ENCODE results near the gene RAD50. TPM values are rescaled to one million over a fixed set of nuclear protein-coding genes. Genes with fewer than 3 reads are reported as not detected.
A peak's percentile ranks its signal among the peaks of the same experiment; 100 is the strongest.

The RAD50 gene
- total RNA-seq, 2 donors from 2014 or later = 28.4 to 32.7 TPM

- no peak for TF ChIP-seq CTCF (IDR thresholded peaks at IDR 0.05)
- H3K27ac ChIP-seq = peak overlapping the region; percentile 66 to 88
- ATAC-seq (ENCODE audit: insufficient number of reproducible peaks, low FRiP score, low read depth) (no peak), DNase-seq (ENCODE audit: low spot score) (no peak)
- no peaks in the 10 kb centered on the region for H3K9me3 ChIP-seq
- no peak overlapping the region for H3K4me3 ChIP-seq
- H3K4me1 ChIP-seq (ENCODE audit: control insufficient read depth in 1 of 2, low read depth in 2 of 2) = peaks cover 6 to 40% of the 10 kb centered on the region in 2 donors
- H3K27me3 ChIP-seq (replicated peaks; ENCODE audit: insufficient read depth) = no peaks in the 10 kb centered on the region
- H3K36me3 ChIP-seq = no peaks in the 10 kb centered on the region
Measured at GRCh38 chr5:132677682-132678400, 121.1 kb downstream of the RAD50 start.

GRCh38 chr5:132678735-132679134 is 122.0 kb downstream of the RAD50 start:
- Histone ChIP-seq H3K27me3 (replicated peaks; ENCODE audit: insufficient read depth) (no peaks in the 10 kb centered on the region), H3K36me3 (no peaks in the 10 kb centered on the region), H3K4me1 (ENCODE audit: control insufficient read depth in 1 of 2, low read depth in 2 of 2) (peaks cover 6 to 40% of the 10 kb centered on the region in 2 donors), H3K9me3 (no peaks in the 10 kb centered on the region), H3K4me3 (no peak overlapping the region), H3K27ac (no peak overlapping the region)
- no peak for DNase-seq (ENCODE audit: low spot score)
- TF ChIP-seq CTCF (IDR thresholded peaks at IDR 0.05) = no peak
- no peak for ATAC-seq (ENCODE audit: insufficient number of reproducible peaks, low FRiP score, low read depth)

- Histone ChIP-seq H3K9me3 (no peaks in the 10 kb centered on the region), H3K4me3 (no peak overlapping the region), H3K4me1 (ENCODE audit: control insufficient read depth in 1 of 2, low read depth in 2 of 2) (peaks cover 6 to 36% of the 10 kb centered on the region in 2 donors), H3K27me3 (replicated peaks; ENCODE audit: insufficient read depth) (no peaks in the 10 kb centered on the region), H3K27ac (no peak overlapping the region), H3K36me3 (no peaks in the 10 kb centered on the region)
- ATAC-seq (ENCODE audit: insufficient number of reproducible peaks, low FRiP score, low read depth) (no peak), DNase-seq (ENCODE audit: low spot score) (no peak)
- TF ChIP-seq CTCF (IDR thresholded peaks at IDR 0.05) = no peak
Measured at GRCh38 chr5:132679166-132679565, 122.4 kb downstream of the RAD50 start.

- Histone ChIP-seq H3K27me3 (replicated peaks; ENCODE audit: insufficient read depth) (no peaks in the 10 kb centered on the region), H3K27ac (no peak overlapping the region), H3K9me3 (no peaks in the 10 kb centered on the region), H3K4me3 (no peak overlapping the region), H3K36me3 (no peaks in the 10 kb centered on the region), H3K4me1 (ENCODE audit: control insufficient read depth in 1 of 2, low read depth in 2 of 2) (peaks cover 6 to 32% of the 10 kb centered on the region in 2 donors)
- DNase-seq (ENCODE audit: low spot score) = no peak
- no peak for TF ChIP-seq CTCF (IDR thresholded peaks at IDR 0.05)
- no peak for ATAC-seq (ENCODE audit: insufficient number of reproducible peaks, low FRiP score, low read depth)
Measured at GRCh38 chr5:132679717-132680380, 123.1 kb downstream of the RAD50 start.

GRCh38 chr5:132680780-132681475 is 124.2 kb downstream of the RAD50 start:
- no peaks in the 10 kb centered on the region for H3K9me3 ChIP-seq
- H3K27ac ChIP-seq = no peak overlapping the region
- peaks cover 4 to 21% of the 10 kb centered on the region in 2 donors for H3K4me1 ChIP-seq (ENCODE audit: control insufficient read depth in 1 of 2, low read depth in 2 of 2)
- H3K4me3 ChIP-seq = no peak overlapping the region
- no peaks in the 10 kb centered on the region for H3K36me3 ChIP-seq
- DNase-seq (ENCODE audit: low spot score) = no peak
- H3K27me3 ChIP-seq (replicated peaks; ENCODE audit: insufficient read depth) = no peaks in the 10 kb centered on the region
- no peak for TF ChIP-seq CTCF (IDR thresholded peaks at IDR 0.05)
- no peak for ATAC-seq (ENCODE audit: insufficient number of reproducible peaks, low FRiP score, low read depth)
